Coronary artery (tissue), 2 donors: ENCODE results near the gene SS18L1.

Experiments
- DNase-seq: peaks from one replicate; pipeline ENCODE4 v3.0.0-alpha.2; 2017; ENCODE audit warnings: low spot score
- H3K27ac ChIP-seq, 2 donors: fragments of 200-600 bp; sonication (generic); one replicate each; pipeline ENCODE4 v1.5.1; 2016 to 2019
- H3K4me3 ChIP-seq: fragments of 200-600 bp; sonication (generic); 2 replicates; pipeline ENCODE4 v1.5.1; 2016; ENCODE audit warnings: mild to moderate bottlenecking, moderate library complexity
- TF ChIP-seq, protein P1 (sequence below): fragments of 200-600 bp; sonication (generic); IDR thresholded peaks from one replicate; pipeline ENCODE4 v1.5.1; 2019; ENCODE audit warnings: antibody characterized with exemption

The SS18L1 gene

DNA sequence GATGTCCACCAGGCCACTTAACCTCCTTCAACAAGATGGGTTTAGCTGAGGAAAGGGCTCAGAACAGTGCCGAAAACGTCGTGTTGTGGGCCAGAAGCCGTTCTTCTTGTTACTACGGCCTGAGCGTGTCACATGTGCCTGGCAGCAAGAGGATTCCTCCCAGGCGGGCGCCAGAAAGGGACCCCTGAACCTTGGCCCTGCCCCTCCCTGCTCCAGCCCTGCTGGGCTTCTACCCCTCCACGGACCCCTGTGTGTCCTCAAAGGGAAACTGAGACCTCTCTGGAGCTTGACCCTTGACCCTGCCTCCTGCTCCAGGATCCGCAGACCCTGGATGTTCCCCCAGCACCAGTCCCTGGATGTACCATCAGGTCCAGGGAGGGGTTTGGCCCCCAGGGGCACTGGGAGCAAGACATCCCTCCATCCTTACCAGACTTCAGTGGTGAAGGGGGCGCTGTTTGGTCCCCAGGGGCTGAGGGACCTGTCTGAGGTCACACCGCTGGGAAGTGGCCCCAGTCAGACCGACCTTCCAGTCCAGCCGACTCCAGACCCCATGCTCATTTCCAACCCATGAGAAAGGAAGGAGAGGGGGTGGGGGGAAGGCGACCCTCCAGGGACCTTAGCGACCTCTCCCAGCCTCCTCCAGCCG is 66.4 kb downstream of the SS18L1 start:
- TF ChIP-seq, protein P1, sequence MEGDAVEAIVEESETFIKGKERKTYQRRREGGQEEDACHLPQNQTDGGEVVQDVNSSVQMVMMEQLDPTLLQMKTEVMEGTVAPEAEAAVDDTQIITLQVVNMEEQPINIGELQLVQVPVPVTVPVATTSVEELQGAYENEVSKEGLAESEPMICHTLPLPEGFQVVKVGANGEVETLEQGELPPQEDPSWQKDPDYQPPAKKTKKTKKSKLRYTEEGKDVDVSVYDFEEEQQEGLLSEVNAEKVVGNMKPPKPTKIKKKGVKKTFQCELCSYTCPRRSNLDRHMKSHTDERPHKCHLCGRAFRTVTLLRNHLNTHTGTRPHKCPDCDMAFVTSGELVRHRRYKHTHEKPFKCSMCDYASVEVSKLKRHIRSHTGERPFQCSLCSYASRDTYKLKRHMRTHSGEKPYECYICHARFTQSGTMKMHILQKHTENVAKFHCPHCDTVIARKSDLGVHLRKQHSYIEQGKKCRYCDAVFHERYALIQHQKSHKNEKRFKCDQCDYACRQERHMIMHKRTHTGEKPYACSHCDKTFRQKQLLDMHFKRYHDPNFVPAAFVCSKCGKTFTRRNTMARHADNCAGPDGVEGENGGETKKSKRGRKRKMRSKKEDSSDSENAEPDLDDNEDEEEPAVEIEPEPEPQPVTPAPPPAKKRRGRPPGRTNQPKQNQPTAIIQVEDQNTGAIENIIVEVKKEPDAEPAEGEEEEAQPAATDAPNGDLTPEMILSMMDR: no peak
- Histone ChIP-seq H3K27ac (no peak overlapping the region), H3K4me3 (no peak overlapping the region)
- no peak for DNase-seq

DNA sequence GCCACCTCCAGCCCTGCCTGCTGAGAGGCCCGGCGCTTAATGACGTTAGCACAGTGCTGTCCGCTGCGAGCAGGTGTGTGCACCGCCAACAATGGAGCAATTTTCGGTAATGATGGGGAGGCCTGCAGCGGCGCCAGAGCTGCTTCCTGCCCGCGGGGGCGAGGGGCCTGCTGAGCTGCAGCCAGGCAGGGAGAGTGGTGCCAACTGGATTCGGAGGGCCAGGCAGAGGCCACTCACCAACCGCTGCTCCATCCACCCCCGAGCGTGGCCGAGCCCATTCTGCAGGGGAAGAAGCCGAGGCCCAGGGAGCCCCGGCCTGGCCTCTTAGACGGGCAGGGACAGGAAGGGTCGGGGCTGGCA is 66.9 kb downstream of the SS18L1 start:
- Histone ChIP-seq H3K4me3 (no peak overlapping the region), H3K27ac (no peak overlapping the region)
- no peak for DNase-seq
- TF ChIP-seq, protein P1: no peak

DNA sequence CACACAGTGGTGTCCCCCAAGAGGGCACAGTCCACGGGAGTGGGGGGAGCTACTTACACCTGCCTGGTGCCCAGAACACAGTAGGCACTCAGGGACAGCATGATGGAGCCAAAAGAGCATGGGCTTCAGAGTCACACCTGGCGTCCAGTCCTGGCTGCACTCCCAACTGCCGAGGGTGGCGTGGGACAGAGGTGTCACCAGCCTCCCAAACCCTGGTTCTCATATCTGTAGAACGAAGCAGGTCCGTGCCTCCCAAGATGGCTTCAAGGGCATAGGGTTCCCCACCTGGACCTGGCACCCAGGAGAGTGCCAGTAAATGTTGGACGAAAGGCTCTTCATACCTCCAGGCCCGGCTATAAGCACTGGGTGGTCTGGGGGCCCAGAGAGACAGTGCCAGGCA is 67.6 kb downstream of the SS18L1 start:
- no peak for DNase-seq
- Histone ChIP-seq H3K27ac (no peak overlapping the region), H3K4me3 (no peak overlapping the region)
- TF ChIP-seq, protein P1: no peak

DNA sequence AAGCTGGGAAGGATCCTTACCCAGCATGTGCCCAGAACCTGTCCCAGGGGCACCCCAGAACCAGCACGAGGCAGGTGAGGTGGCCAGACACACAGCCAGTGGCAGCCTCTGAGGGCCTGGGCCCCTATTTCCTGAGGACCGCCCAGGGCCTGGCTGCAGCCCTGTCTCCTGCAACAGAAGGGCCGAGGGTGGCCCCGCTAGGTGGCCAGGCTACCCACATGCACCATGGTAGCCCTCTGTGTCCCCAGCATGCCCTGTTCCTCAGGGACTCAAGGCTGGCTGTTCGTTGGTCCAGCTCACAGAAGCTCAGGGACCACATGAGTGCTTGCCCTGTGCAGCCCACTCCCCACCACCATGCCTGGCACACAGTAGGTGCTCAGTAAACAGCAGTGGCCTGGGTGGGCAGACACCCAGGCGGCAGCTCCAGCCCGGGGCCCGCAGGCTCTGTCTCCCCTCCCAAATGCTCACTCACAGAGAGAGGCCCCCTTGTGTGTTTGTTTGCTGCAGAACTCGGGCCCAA is 68.3 kb downstream of the SS18L1 start:
- no peak for DNase-seq
- TF ChIP-seq, protein P1: no peak
- no peak overlapping the region for H3K4me3 ChIP-seq
- H3K27ac ChIP-seq: no peak overlapping the region

DNA sequence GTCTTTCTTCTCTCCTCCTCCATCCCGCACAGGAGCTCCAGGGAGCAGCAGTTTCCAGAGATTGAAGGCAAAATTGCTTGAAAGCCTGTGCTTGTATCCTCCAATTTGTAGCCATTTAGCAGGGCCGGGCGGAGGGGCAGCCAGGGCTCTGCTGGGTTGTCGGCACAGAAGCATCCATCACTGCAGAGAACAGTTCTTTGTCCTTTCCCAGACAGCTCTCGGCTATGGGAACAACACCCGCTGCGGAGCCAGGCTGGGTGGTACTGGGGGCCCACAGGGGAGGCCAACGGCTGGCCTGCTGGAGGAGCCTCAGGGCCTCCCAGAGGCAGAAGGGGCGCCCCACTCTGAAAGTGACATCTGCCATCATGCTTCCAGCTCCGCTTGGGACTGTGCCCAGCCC is 68.7 kb downstream of the SS18L1 start:
- Histone ChIP-seq H3K27ac (no peak overlapping the region), H3K4me3 (no peak overlapping the region)
- TF ChIP-seq, protein P1: no peak
- DNase-seq: no peak

DNA sequence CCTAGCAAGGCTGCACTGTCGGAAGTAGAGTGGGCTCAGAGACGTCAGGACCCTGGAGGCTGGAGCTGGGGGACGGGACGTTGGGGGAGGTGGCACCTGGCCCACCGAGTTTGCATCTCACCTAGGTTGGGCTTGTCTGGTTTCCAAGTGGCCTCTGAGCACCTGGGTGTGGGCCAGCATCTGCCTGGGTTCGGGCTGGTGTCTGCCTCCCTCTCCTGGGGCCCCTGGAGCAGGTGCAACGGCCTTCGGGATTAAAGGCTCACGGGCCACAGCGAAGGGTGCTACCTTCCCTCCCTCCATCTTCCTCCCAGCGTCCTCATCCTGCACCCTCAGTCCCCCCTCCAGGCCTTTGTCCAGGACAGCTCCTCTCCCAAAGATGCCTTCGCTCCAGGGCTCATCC is 70.5 kb downstream of the SS18L1 start:
- Histone ChIP-seq H3K27ac (no peak overlapping the region), H3K4me3 (no peak overlapping the region)
- TF ChIP-seq, protein P1: no peak
- no peak for DNase-seq
